Endothelial cell of umbilical vein (primary cell): ENCODE data around the gene ATP5PB.

Experiments used
- POLR2A ChIP-seq: IDR thresholded peaks from 2 replicates; pipeline ENCODE4 v1.6.1; 2012; ENCODE audit warnings: low read depth, mild to moderate bottlenecking, control low read depth, low read length
- POLR2AphosphoS5 ChIP-seq: IDR thresholded peaks from 2 replicates; pipeline ENCODE4 v1.6.1; 2012; ENCODE audit warnings: low read depth, mild to moderate bottlenecking, control low read depth, low read length, moderate library complexity; ENCODE audit not compliant: insufficient read depth

DNA sequence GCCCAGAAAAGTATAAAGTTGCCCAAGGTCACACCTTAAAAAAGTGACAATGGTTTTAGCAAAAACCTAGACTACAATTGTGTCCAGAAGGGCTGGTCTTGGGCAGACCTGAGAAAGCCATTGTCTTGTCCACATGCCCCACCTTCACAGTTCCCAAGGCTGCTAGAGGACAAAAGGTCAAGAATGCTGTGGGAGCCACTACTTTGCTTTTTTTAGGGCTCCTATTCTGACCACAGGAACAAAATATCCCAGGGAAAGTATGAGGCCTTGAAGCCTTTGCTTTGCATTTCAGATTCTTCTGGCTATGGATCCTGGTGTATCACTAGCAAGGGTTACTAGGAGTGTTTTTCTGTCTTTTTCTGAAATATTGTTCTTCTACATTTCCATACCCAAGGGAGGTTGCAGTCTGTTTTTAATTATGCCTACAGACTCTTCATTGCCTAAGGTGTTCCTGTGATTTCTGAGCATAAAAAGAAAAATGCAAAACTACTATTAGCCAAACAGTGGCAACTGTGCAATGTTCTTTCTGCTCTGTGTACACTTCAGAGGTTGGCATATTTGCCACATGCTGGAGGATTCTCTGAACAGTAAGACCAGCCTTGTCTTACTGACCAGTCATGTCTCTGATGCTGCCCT is 35.2 kb downstream of the ATP5PB start:
- TF ChIP-seq POLR2AphosphoS5 (no peak), POLR2A (no peak)
